ENCODE results near the gene KRT84.

DNA sequence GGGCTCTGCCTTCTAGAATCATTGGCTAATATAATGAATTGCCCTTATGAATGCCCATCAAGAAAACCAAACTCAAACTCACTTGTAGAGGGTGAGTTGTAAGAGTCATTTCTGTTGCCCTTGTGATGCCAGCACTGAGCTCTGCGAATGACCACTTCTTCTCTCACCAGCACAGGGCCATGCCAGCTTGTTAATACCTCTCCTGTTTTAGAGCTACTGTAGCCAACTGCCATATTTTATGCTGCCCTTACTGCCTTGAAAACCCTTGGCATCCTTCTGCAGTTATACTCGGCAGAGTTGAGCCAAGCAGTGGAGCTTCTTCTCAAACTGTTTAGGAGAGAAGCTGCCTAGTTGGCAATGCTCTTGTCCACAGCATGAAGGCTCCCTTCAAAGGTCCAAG is 40.6 kb upstream of the KRT84 start:
- TF ChIP-seq POLR2A (IDR thresholded peaks at IDR 0.05): no peak
- TF ChIP-seq, protein P1, sequence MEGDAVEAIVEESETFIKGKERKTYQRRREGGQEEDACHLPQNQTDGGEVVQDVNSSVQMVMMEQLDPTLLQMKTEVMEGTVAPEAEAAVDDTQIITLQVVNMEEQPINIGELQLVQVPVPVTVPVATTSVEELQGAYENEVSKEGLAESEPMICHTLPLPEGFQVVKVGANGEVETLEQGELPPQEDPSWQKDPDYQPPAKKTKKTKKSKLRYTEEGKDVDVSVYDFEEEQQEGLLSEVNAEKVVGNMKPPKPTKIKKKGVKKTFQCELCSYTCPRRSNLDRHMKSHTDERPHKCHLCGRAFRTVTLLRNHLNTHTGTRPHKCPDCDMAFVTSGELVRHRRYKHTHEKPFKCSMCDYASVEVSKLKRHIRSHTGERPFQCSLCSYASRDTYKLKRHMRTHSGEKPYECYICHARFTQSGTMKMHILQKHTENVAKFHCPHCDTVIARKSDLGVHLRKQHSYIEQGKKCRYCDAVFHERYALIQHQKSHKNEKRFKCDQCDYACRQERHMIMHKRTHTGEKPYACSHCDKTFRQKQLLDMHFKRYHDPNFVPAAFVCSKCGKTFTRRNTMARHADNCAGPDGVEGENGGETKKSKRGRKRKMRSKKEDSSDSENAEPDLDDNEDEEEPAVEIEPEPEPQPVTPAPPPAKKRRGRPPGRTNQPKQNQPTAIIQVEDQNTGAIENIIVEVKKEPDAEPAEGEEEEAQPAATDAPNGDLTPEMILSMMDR (IDR thresholded peaks at IDR 0.05 in 4 of 5, conservative IDR thresholded peaks at IDR 0.05 in 1 of 5): no peak

Measured in gastrocnemius medialis (tissue), 4 donors.